ENCODE results near the gene PCDH8. TPM values are rescaled to one million over a fixed set of nuclear protein-coding genes. Genes with fewer than 3 reads are reported as not detected.
A peak's percentile ranks its signal among the peaks of the same experiment; 100 is the strongest.

The PCDH8 gene
- total RNA-seq (2014; rRNA removed; shearing (Covaris generic)) = 0.83 and 1.6 TPM in 2 replicates

GRCh38 chr13:52848455-52849195 lies at the start of gene PCDH8:
PCDH8 (minus strand) TSS chr13:52848640; CDS start chr13:52848436, 204 bp downstream.
- no peaks in the 10 kb centered on the region for H3K36me3 ChIP-seq (replicated peaks; ENCODE audit: control insufficient read depth, insufficient read depth, low read length)
- H3K4me3 ChIP-seq (ENCODE audit: insufficient read depth, low read depth, low read length) = peak within 1 kb of the TSS; percentile 34
- DNase-seq = peak; percentile 95
- peaks cover 58% of the 10 kb centered on the region for H3K27me3 ChIP-seq (ENCODE audit: control insufficient read depth, insufficient read depth, low read length)

- Histone ChIP-seq H3K36me3 (replicated peaks; ENCODE audit: control insufficient read depth, insufficient read depth, low read length) (no peaks in the 10 kb centered on the region), H3K4me3 (ENCODE audit: insufficient read depth, low read depth, low read length) (no peak overlapping the region), H3K27me3 (ENCODE audit: control insufficient read depth, insufficient read depth, low read length) (peaks cover 3% of the 10 kb centered on the region; the same call in 1 of the 2 replicates)
- peak; percentile 82 for DNase-seq
Measured at GRCh38 chr13:52896827-52897659, 48.6 kb upstream of the PCDH8 start.

DNA sequence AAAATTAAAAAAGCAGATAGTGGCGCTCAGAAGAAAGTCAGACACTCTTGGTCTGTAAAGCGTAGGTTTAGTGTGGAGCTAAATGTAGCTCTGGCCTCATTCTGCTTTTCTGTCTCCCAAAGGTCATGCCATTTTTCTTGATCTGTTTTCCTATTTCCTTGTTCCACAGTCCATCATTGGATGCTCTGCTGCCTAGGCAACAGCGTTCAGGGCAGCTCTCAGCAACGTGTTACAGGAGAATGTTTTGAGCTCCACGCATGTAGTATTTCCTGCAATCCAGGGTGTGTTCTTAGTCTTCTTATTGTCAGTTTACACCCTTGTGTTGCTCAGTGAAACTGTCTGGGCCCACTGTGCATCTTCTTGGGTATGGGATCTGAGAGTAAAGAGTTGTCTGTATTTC lies 46.0 kb upstream of the PCDH8 start:
- no peak overlapping the region for H3K4me3 ChIP-seq (ENCODE audit: insufficient read depth, low read depth, low read length)
- no peak for DNase-seq
- no peaks in the 10 kb centered on the region for H3K36me3 ChIP-seq (replicated peaks; ENCODE audit: control insufficient read depth, insufficient read depth, low read length)
- peaks cover 3% of the 10 kb centered on the region; the same call in 1 of the 2 replicates for H3K27me3 ChIP-seq (ENCODE audit: control insufficient read depth, insufficient read depth, low read length)

DNA sequence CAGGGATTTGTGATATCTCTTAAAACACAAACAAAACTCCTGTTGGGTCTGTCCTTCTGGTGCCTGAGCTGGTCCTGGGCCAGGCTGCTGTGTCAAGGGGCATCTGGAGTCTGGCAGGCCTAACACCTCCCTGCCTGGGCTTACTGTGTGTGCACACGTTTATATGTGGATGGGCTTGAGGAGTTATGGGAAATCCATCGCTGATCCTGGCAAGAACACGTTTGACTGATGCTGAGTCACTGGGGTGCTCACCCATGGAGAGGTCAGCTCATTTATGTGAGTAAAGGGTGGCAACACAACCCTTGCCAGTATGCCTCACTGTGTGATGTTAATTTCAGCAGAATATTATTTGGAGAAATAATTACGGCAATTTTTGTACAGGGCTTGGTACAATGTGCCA lies 44.5 kb upstream of the PCDH8 start:
- no peaks in the 10 kb centered on the region for H3K36me3 ChIP-seq (replicated peaks; ENCODE audit: control insufficient read depth, insufficient read depth, low read length)
- DNase-seq = no peak
- peaks cover 6% of the 10 kb centered on the region for H3K27me3 ChIP-seq (ENCODE audit: control insufficient read depth, insufficient read depth, low read length)
- H3K4me3 ChIP-seq (ENCODE audit: insufficient read depth, low read depth, low read length) = no peak overlapping the region

GRCh38 chr13:52891706-52892105 lies 43.3 kb upstream of the PCDH8 start:
- peaks cover 6% of the 10 kb centered on the region for H3K27me3 ChIP-seq (ENCODE audit: control insufficient read depth, insufficient read depth, low read length)
- DNase-seq = no peak
- no peaks in the 10 kb centered on the region for H3K36me3 ChIP-seq (replicated peaks; ENCODE audit: control insufficient read depth, insufficient read depth, low read length)

GRCh38 chr13:52887165-52887564 lies 38.7 kb upstream of the PCDH8 start:
- no peak for DNase-seq
- Histone ChIP-seq H3K27me3 (ENCODE audit: control insufficient read depth, insufficient read depth, low read length) (peaks cover 3% of the 10 kb centered on the region), H3K4me3 (ENCODE audit: insufficient read depth, low read depth, low read length) (no peak overlapping the region), H3K36me3 (replicated peaks; ENCODE audit: control insufficient read depth, insufficient read depth, low read length) (no peaks in the 10 kb centered on the region)

More at GRCh38 chr13:52891706-52892105, 43.3 kb upstream of the PCDH8 start:
- no peak overlapping the region for H3K4me3 ChIP-seq (ENCODE audit: insufficient read depth, low read depth, low read length)

DNA sequence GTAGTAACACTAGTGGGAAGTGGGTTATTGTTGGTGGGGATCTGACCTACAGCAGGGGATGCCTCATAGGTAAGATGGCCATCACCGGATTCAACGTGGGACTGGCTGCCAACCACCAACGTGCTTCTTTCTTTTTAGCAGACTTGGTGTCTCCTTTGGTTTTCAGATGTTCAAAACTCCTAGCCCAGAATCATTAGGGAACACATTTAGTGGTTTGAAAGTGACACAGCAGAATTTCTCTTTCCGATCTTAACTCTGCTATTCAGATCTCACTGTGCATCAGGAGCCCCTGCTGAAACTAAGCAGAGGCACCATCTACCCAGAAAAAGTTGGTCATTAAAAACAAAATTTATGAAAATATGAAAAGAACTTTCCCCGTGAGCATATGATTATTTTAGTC lies 36.7 kb upstream of the PCDH8 start:
- H3K4me3 ChIP-seq (ENCODE audit: insufficient read depth, low read depth, low read length) = no peak overlapping the region
- H3K27me3 ChIP-seq (ENCODE audit: control insufficient read depth, insufficient read depth, low read length) = peaks cover 7% of the 10 kb centered on the region
- H3K36me3 ChIP-seq (replicated peaks; ENCODE audit: control insufficient read depth, insufficient read depth, low read length) = no peaks in the 10 kb centered on the region
- DNase-seq = no peak

GRCh38 chr13:52884429-52885010 lies 36.1 kb upstream of the PCDH8 start:
- Histone ChIP-seq H3K27me3 (ENCODE audit: control insufficient read depth, insufficient read depth, low read length) (peaks cover 7% of the 10 kb centered on the region), H3K4me3 (ENCODE audit: insufficient read depth, low read depth, low read length) (no peak overlapping the region), H3K36me3 (replicated peaks; ENCODE audit: control insufficient read depth, insufficient read depth, low read length) (no peaks in the 10 kb centered on the region)
- no peak for DNase-seq

DNA sequence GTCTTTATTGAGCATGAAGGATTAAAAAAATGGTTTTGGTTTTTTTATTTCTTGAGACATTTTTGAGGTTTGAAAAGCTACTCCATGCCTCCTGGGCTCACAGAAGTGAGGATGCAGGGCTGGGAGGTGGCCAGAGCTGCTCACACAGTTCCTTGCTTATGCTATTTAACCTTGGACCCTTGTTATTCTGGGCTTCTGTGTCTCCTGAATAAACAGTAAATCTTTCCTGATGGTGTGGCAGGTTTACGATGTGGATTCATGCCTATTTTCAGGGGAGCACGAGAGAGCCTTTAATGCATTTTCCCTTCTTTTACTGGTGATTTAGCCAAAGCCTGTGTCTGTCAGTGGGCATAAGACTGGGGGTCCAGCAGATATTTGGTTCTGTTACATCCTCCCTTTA lies 34.3 kb upstream of the PCDH8 start:
- no peak for DNase-seq

GRCh38 chr13:52879950-52880741 lies 31.7 kb upstream of the PCDH8 start:
- Histone ChIP-seq H3K27me3 (ENCODE audit: control insufficient read depth, insufficient read depth, low read length) (peaks cover 9% of the 10 kb centered on the region), H3K4me3 (ENCODE audit: insufficient read depth, low read depth, low read length) (no peak overlapping the region), H3K36me3 (replicated peaks; ENCODE audit: control insufficient read depth, insufficient read depth, low read length) (no peaks in the 10 kb centered on the region)
- DNase-seq = peak; percentile 57

More for the DNA sequence above, 34.3 kb upstream of the PCDH8 start:
- H3K27me3 ChIP-seq (ENCODE audit: control insufficient read depth, insufficient read depth, low read length) = peaks cover 9% of the 10 kb centered on the region
- no peak overlapping the region for H3K4me3 ChIP-seq (ENCODE audit: insufficient read depth, low read depth, low read length)
- H3K36me3 ChIP-seq (replicated peaks; ENCODE audit: control insufficient read depth, insufficient read depth, low read length) = no peaks in the 10 kb centered on the region

GRCh38 chr13:52878831-52879230 lies 30.4 kb upstream of the PCDH8 start:
- H3K4me3 ChIP-seq (ENCODE audit: insufficient read depth, low read depth, low read length) = no peak overlapping the region
- no peak for DNase-seq
- H3K36me3 ChIP-seq (replicated peaks; ENCODE audit: control insufficient read depth, insufficient read depth, low read length) = no peaks in the 10 kb centered on the region
- peaks cover 9% of the 10 kb centered on the region for H3K27me3 ChIP-seq (ENCODE audit: control insufficient read depth, insufficient read depth, low read length)

- DNase-seq = no peak
- Histone ChIP-seq H3K36me3 (replicated peaks; ENCODE audit: control insufficient read depth, insufficient read depth, low read length) (no peaks in the 10 kb centered on the region), H3K4me3 (ENCODE audit: insufficient read depth, low read depth, low read length) (no peak overlapping the region), H3K27me3 (ENCODE audit: control insufficient read depth, insufficient read depth, low read length) (peaks cover 2% of the 10 kb centered on the region; the same call in 1 of the 2 replicates)
Measured at GRCh38 chr13:52870143-52870542, 21.7 kb upstream of the PCDH8 start.

DNA sequence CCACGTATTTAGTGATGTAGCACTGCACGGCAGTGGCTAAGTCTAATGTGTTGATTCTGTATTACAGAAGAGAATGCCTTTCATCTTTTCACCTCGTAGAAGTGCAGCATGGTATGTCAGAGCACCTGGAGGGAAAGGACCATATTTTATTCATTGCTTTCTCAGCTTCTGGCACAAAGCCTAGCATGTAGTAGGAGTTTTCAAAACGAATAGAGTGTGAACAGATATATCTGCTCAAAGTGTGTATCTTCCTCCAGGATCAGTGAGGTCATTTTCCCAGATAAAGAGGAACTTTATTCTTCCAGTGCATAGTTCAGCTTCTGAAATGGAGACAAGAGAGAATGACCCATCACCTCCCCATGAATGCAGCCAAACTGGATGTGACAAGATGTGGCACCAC lies 21.2 kb upstream of the PCDH8 start:
- Histone ChIP-seq H3K36me3 (replicated peaks; ENCODE audit: control insufficient read depth, insufficient read depth, low read length) (no peaks in the 10 kb centered on the region), H3K4me3 (ENCODE audit: insufficient read depth, low read depth, low read length) (no peak overlapping the region), H3K27me3 (ENCODE audit: control insufficient read depth, insufficient read depth, low read length) (peaks cover 2% of the 10 kb centered on the region; the same call in 1 of the 2 replicates)
- no peak for DNase-seq

DNA sequence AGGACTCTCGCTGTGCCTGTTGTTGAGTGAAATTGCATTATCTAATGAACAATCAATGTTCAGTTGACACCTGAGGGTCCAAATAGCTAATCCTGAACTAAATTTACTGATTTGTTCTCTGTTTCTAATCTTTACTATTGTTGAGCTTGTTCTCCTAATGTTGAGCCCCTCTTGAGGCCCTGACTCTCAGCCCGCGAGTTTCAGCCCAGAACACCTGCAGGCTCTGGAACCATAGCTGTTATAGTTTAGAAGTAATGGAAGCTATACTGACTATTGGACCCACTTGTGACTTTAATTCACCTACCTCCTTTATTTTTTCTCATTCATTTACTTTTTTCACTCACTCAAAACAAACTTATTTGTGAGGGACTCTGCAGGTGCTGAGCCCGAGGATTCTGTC lies 20.6 kb upstream of the PCDH8 start:
- Histone ChIP-seq H3K4me3 (ENCODE audit: insufficient read depth, low read depth, low read length) (no peak overlapping the region), H3K36me3 (replicated peaks; ENCODE audit: control insufficient read depth, insufficient read depth, low read length) (no peaks in the 10 kb centered on the region), H3K27me3 (ENCODE audit: control insufficient read depth, insufficient read depth, low read length) (peaks cover 2% of the 10 kb centered on the region; the same call in 1 of the 2 replicates)
- no peak for DNase-seq
